Measurements from ENCODE around the gene PHEX.

GRCh38 chrX:22237479-22237878 is 205.4 kb downstream of the PHEX start:
- TF ChIP-seq NFYB (CRISPR knock-in tag; conservative IDR thresholded peaks at IDR 0.05; ENCODE audit: low read depth) (no peak), CREM (CRISPR knock-in tag; IDR thresholded peaks at IDR 0.05) (no peak), ESRRA (CRISPR knock-in tag; IDR thresholded peaks at IDR 0.05; ENCODE audit: borderline replicate concordance) (no peak), CTCF (IDR thresholded peaks at IDR 0.05) (no peak)
- TF ChIP-seq, protein P1, sequence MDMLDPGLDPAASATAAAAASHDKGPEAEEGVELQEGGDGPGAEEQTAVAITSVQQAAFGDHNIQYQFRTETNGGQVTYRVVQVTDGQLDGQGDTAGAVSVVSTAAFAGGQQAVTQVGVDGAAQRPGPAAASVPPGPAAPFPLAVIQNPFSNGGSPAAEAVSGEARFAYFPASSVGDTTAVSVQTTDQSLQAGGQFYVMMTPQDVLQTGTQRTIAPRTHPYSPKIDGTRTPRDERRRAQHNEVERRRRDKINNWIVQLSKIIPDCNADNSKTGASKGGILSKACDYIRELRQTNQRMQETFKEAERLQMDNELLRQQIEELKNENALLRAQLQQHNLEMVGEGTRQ (CRISPR knock-in tag; IDR thresholded peaks at IDR 0.05), result no peak
